DND-41 (cell line): ENCODE data around the gene PRDM13.

Experiments used
- EZH2 ChIP-seq: IDR thresholded peaks from 3 replicates; pipeline ENCODE4 v1.6.1; 2012; ENCODE audit warnings: borderline replicate concordance, low read depth, mild to moderate bottlenecking, moderate library complexity, low read length, inconsistent platforms; ENCODE audit not compliant: severe bottlenecking
- TF ChIP-seq, protein P1 (sequence below): IDR thresholded peaks from 2 replicates; pipeline ENCODE4 v1.5.1; 2012; ENCODE audit warnings: borderline replicate concordance, low read length, moderate library complexity, mild to moderate bottlenecking; ENCODE audit not compliant: poor library complexity, severe bottlenecking; ENCODE audit errors: extremely low read depth

DNA sequence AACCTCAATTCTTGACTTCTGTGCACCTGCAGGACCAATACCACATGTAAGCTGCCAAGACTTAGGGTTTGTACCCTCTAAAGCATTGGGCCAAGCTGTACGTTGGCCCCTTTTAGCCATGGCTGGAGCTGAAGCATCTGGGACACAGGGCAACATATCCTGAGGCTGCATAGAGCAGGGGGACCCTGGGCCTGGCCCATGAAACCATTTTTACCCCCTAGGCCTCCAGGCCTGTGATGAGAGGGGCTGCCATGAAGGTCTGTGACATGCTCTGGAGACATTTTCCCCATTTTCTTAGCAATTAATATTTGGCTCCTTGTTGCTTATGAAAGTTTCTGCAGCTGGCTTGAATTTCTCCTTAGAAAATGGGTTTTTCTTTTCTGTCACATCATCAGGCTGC is 31.0 kb downstream of the PRDM13 start:
- TF ChIP-seq, protein P1, sequence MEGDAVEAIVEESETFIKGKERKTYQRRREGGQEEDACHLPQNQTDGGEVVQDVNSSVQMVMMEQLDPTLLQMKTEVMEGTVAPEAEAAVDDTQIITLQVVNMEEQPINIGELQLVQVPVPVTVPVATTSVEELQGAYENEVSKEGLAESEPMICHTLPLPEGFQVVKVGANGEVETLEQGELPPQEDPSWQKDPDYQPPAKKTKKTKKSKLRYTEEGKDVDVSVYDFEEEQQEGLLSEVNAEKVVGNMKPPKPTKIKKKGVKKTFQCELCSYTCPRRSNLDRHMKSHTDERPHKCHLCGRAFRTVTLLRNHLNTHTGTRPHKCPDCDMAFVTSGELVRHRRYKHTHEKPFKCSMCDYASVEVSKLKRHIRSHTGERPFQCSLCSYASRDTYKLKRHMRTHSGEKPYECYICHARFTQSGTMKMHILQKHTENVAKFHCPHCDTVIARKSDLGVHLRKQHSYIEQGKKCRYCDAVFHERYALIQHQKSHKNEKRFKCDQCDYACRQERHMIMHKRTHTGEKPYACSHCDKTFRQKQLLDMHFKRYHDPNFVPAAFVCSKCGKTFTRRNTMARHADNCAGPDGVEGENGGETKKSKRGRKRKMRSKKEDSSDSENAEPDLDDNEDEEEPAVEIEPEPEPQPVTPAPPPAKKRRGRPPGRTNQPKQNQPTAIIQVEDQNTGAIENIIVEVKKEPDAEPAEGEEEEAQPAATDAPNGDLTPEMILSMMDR, result no peak
- no peak for TF ChIP-seq EZH2
